HepG2 (cell line): ENCODE results near the gene ANGPTL7. TPM values are rescaled to one million over a fixed set of nuclear protein-coding genes. Genes with fewer than 3 reads are reported as not detected.

Source experiments
- ATF4 ChIP-seq, 2 experiments: fragments of 450-650 bp in 1 of 2; sonication (generic) in 1 of 2; formaldehyde crosslinking; IDR thresholded peaks; 2 replicates each; pipeline versions ENCODE4 v1.5.0 to v1.8.0; 2020 to 2022; ENCODE audit warnings: mild to moderate bottlenecking in 1 of 2, missing genetic modification reagents in 1 of 2
- CTCF ChIP-seq: sonication (generic); formaldehyde crosslinking; IDR thresholded peaks from 2 replicates; pipeline ENCODE4 v1.5.0; 2020; ENCODE audit warnings: mild to moderate bottlenecking, missing genetic modification reagents, moderate library complexity
- FOXM1 ChIP-seq: sonication (generic); formaldehyde crosslinking; IDR thresholded peaks from 2 replicates; pipeline ENCODE4 v1.5.0; 2020; ENCODE audit warnings: missing genetic modification reagents
- JUNB ChIP-seq: sonication (generic); formaldehyde crosslinking; IDR thresholded peaks from 2 replicates; pipeline ENCODE4 v1.8.0; 2022; ENCODE audit warnings: missing genetic modification reagents, mild to moderate bottlenecking, borderline replicate concordance
- PBX3 ChIP-seq: sonication (generic); formaldehyde crosslinking; IDR thresholded peaks from 2 replicates; pipeline ENCODE4 v1.8.1; 2023; ENCODE audit warnings: missing genetic modification reagents, inconsistent platforms, borderline replicate concordance
- SRY ChIP-seq: sonication (generic); formaldehyde crosslinking; IDR thresholded peaks from 2 replicates; pipeline ENCODE4 v1.8.0; 2022; ENCODE audit warnings: mild to moderate bottlenecking, missing genetic modification reagents
- TCF7L2 ChIP-seq: IDR thresholded peaks from 2 replicates; pipeline ENCODE4 v1.6.1; 2011; ENCODE audit warnings: mild to moderate bottlenecking, low read depth, low read length, moderate library complexity
- ZFP36 ChIP-seq: fragments of 150-350 bp; IDR thresholded peaks from 2 replicates; pipeline ENCODE4 v1.6.1; 2018; ENCODE audit warnings: borderline replicate concordance, low read length, low read depth; ENCODE audit not compliant: partially characterized antibody
- ZNF142 ChIP-seq: sonication (generic); formaldehyde crosslinking; IDR thresholded peaks from 2 replicates; pipeline ENCODE4 v1.4.0; 2020; ENCODE audit warnings: missing genetic modification reagents
- ZNF232 ChIP-seq: sonication (generic); formaldehyde crosslinking; IDR thresholded peaks from 2 replicates; pipeline ENCODE4 v1.4.0; 2020; ENCODE audit warnings: missing genetic modification reagents, borderline replicate concordance
- ZNF503 ChIP-seq: sonication (generic); formaldehyde crosslinking; IDR thresholded peaks from 2 replicates; pipeline ENCODE4 v1.4.0; 2020; ENCODE audit warnings: missing genetic modification reagents
- ZNF720 ChIP-seq: sonication (generic); formaldehyde crosslinking; IDR thresholded peaks from 2 replicates; pipeline ENCODE4 v1.4.0; 2020; ENCODE audit warnings: missing genetic modification reagents
- polyA plus RNA-seq, 8 experiments: library from polyadenylated mRNA; depleted of rRNA in 3 of 8; stranded (reverse) in 7 of 8; unstranded in 1 of 8; fragments of >200 nt; fragmentation: Illumina TruSeq in 4 of 8; extraction: Trizol in 4 of 8; gene quantifications; 2 replicates each; pipeline versions ENCODE4 v1.2.1 to v1.2.3, GENCODE V29; 2011 to 2016; ENCODE audit warnings: low read depth in 4 of 8, missing spikeins in 1 of 8, mixed read lengths in 1 of 8; ENCODE audit not compliant: insufficient read depth in 1 of 8
- total RNA-seq, 5 experiments: library from RNA; depleted of rRNA; stranded (reverse); fragments of >200 nt; fragmentation: Illumina TruSeq; extraction: Trizol; gene quantifications; 2 replicates each; pipeline ENCODE4 v1.2.3, GENCODE V29; 2016; ENCODE audit warnings: low read depth in 1 of 5

The ANGPTL7 gene
- total and polyA plus RNA-seq, 2 of the 13 experiments (the other 11 are each of a cell fraction or from before 2014, with no cell fraction given): not detected

- TF ChIP-seq ZNF503 (CRISPR knock-in tag) (no peak), ZFP36 (no peak), JUNB (no peak), CTCF (CRISPR knock-in tag) (no peak), ZNF720 (no peak), FOXM1 (CRISPR knock-in tag) (no peak), SRY (CRISPR knock-in tag) (no peak), ZNF142 (no peak), ZNF232 (CRISPR knock-in tag) (no peak), TCF7L2 (no peak), PBX3 (no peak), ATF4 (CRISPR knock-in tag; IDR thresholded peaks at IDR 0.05) (no peak)
Observed at GRCh38 chr1:11170102-11170501, 19.1 kb upstream of the ANGPTL7 start (continued).
